ENCODE data around the gene PTPRN. TPM values are rescaled to one million over a fixed set of nuclear protein-coding genes. Genes with fewer than 3 reads are reported as not detected.

Gene PTPRN
- total and polyA plus RNA-seq, 10 of the 15 experiments (the other 5 are each of a cell fraction or from before 2014, with no cell fraction given) = 0.28 to 0.69 TPM; not detected in 8

- TF ChIP-seq DPF2 (IDR thresholded peaks at IDR 0.05) = no peak
- no peak for TF ChIP-seq RAD51 (IDR thresholded peaks at IDR 0.05)
- TF ChIP-seq JUND (IDR thresholded peaks at IDR 0.05; ENCODE audit: low read depth, low read length) = no peak
- TF ChIP-seq KDM1A (IDR thresholded peaks at IDR 0.05; ENCODE audit: borderline replicate concordance) = no peak
- no peak for TF ChIP-seq ZSCAN29 (IDR thresholded peaks at IDR 0.05)
- TF ChIP-seq CREB1 (IDR thresholded peaks at IDR 0.05; ENCODE audit: low read depth) = no peak
- TF ChIP-seq RB1 (IDR thresholded peaks at IDR 0.05; ENCODE audit: borderline replicate concordance) = no peak
- TF ChIP-seq JUNB (IDR thresholded peaks at IDR 0.05) = no peak
- no peak for TF ChIP-seq KAT2A (conservative IDR thresholded peaks at IDR 0.05; ENCODE audit: control insufficient read depth, low read depth, low read length)
Measured at GRCh38 chr2:219309278-219309677, at the start of gene PTPRN (continued).

- Histone ChIP-seq H3K27me3 (replicated peaks in 1 of 2; ENCODE audit: control insufficient read depth in 2 of 2, insufficient read depth in 2 of 2, low read length in 1 of 2) (no peaks in the 10 kb centered on the region; a peak in 2 of 4 replicates), H3K27ac (ENCODE audit: control insufficient read depth, insufficient read depth) (no peak overlapping the region), H3K4me2 (ENCODE audit: control insufficient read depth, insufficient read depth) (no peak overlapping the region), H2AFZ (ENCODE audit: control insufficient read depth, low read depth, low read length) (no peak overlapping the region), H3K79me2 (ENCODE audit: control insufficient read depth, insufficient read depth, low read length) (no peaks in the 10 kb centered on the region), H3K4me1 (ENCODE audit: control insufficient read depth, insufficient read depth, low read length) (peaks cover 4% of the 10 kb centered on the region; the same call in 1 of the 2 replicates), H3K36me3 (ENCODE audit: control insufficient read depth in 2 of 2, insufficient read depth in 2 of 2, low read length in 1 of 2) (no peaks in the 10 kb centered on the region), H3K4me3 (no peak overlapping the region), H4K20me1 (ENCODE audit: control insufficient read depth, insufficient read depth) (no peaks in the 10 kb centered on the region), H3K9ac (ENCODE audit: control insufficient read depth, insufficient read depth, low read length) (no peak overlapping the region), H3K9me3 (replicated peaks; ENCODE audit: control insufficient read depth, insufficient read depth, low read length) (no peaks in the 10 kb centered on the region)
- intact Hi-C loops (cut with micrococcal nuclease; ENCODE audit: unreplicated experiment) (no loop called here), in situ Hi-C loops (cut with MboI) (no loop called here)
- ATAC-seq (no peak; the same call in 2 of the 3 replicates), DNase-seq (ENCODE audit: low read depth, low spot score) (no peak), FAIRE-seq (no peak)
- no TSS peak for BruUV-seq (replicated peaks)
- RAD21 ChIA-PET (ENCODE audit: unreplicated experiment) = no interaction called here
- no peak for TF ChIP-seq HDAC2 (IDR thresholded peaks at IDR 0.05)
- POLR2A ChIA-PET = interaction anchor here (0.5 kb wide), 1 partner anchor 262 kb away, joined by 6 read pairs; no protein-coding TSS in a partner anchor
- 33% methylated on average over 66 of the region's 66 CpGs for WGBS (ENCODE audit: insufficient coverage, insufficient replicate concordance, low lambda C conversion rate, missing lambda C conversion rate)
- SMC1A ChIA-PET (ENCODE audit: uncharacterized antibody, unreplicated experiment) = no interaction called here
- CTCF ChIA-PET = interaction anchor here (0.7 kb wide), 1 partner anchor 1237 kb away, joined by 3 read pairs; no protein-coding TSS in a partner anchor
Measured at GRCh38 chr2:219358170-219359075, 49.2 kb upstream of the PTPRN start.

Measured in GM12878 (cell line).